WI38 (cell line): ENCODE results near the gene PCA3.
"Not testable (repeated sequence)": the region's sequence is repeated elsewhere in the genome, so short reads cannot be mapped to it uniquely, and the experiment has no call there.

Experiments used
- H3K4me3 ChIP-seq: 2 replicates; pipeline ENCODE4 v1.5.1; 2011; ENCODE audit warnings: low read depth, mild to moderate bottlenecking, control low read depth, low read length
- CTCF ChIP-seq: IDR thresholded peaks from 2 replicates; pipeline ENCODE4 v1.5.1; 2012; ENCODE audit warnings: low read depth, mild to moderate bottlenecking, control low read depth, low read length

PCA3 gene

DNA sequence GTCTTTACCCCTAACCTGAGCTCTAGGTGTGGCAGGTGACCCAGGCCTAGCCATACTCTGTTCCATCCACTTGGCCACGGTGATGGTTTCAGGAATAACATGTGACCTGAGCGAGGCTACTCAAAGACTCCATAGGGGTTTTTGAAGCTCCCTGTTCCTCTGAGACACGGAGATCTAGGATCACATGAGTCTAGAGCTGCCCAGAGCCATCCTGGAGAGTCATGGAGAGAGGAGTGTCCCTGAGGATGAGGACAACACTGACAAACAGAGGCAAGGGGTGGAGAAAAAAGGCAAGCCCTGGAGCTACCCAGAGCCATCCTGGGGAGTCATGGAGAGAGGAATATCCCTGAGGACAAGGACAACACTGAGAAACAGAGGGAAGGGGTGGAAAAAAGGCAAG is 29.5 kb upstream of the PCA3 start:
- H3K4me3 ChIP-seq = no peak overlapping the region
- no peak for TF ChIP-seq CTCF

DNA sequence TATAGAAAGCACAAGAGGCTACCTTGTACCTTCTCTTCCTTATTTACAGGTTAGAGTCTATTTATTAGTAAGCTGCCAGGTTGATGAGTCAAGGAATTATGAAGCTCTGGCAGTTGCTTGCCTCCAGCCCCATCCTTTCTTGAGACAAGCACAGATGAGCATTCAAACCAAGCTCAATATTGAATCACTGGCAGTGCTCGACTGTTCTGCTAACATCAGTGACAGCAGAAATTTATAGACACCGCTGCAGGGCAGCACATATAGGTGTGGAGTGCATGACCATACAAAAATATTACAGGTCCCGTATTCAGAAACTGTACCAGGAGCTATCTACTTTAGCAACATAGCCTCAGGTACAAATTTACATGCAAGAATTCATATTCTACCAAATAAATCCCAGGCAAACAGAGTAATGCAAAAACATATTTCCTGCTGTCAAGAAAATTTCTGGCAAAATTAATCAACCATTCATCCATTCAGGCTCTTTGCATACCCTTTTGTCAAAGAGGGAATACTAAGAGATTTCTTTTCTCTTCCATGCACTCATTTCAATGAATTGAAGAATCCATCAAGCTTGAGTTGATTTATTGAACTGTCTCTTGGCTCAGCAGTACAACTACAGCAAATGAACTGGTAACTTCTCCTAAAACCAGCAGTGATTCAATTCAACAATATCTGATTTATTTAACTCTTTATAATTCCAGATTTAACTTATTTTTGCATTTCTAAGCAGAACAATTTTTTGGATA is 26.9 kb upstream of the PCA3 start:
- no peak overlapping the region for H3K4me3 ChIP-seq
- TF ChIP-seq CTCF = no peak

DNA sequence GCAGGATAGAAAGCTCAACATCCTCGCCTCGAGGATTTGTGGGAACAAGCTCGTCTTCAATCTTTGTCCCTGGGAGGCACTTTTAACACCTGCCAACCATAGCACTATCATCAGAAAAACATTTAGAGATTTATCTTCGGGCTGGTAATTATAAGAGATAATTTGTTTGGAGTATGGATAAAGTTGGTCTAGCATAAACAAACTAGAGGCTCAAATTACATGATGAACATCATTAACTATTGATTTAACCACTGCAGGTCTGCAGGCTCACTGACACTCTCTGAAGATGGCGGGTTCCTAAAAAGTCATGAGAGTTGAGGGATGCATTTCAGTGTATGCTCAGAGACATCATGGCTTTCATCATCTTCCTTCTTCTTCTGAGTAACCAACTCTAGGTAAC is 25.8 kb upstream of the PCA3 start:
- no peak for TF ChIP-seq CTCF
- H3K4me3 ChIP-seq = no peak overlapping the region

- no peak for TF ChIP-seq CTCF
- no peak overlapping the region for H3K4me3 ChIP-seq
Observed at GRCh38 chr9:76741524-76741923, 22.7 kb upstream of the PCA3 start.

- not testable (repeated sequence) for H3K4me3 ChIP-seq
Observed at GRCh38 chr9:76742890-76743289, 21.3 kb upstream of the PCA3 start.

DNA sequence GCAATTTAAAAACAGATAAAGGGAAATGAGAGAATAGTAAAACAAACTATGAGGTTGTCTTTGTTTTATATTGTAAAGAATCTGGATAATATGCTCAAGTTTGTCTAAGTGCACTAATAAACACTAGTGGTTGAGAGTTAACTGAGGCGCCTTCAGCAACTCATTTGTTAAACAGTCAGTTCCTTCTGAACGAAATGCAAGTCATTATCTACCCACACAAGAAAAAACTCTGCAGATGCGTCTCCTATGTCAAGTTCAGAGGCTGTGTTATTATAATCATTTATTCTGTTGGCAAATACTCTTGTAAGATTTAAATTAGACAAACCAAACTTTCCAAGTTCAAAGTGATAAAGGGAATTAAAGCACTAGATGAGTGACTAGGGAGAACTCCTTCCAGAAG is 20.3 kb upstream of the PCA3 start:
- H3K4me3 ChIP-seq = no peak overlapping the region

DNA sequence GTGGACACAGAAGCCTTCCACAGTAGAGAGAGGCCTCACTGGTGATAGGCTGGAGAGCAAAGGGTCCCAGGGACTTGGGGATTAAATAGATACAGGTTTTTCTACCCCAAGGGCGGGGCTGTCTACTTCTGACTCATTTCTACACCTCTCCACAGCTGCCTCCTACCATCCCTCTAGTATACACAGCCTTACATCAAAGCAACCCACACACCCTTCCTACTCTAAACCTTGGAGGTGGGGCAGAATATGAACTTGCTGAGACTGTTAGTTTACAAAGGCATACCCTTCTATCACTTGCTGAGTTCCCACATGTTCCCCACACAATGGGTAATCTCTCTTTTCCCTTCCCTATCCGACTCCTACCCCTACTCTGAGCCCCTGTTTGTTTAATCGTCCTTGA is 19.9 kb upstream of the PCA3 start:
- no peak for TF ChIP-seq CTCF
- no peak overlapping the region for H3K4me3 ChIP-seq

More for the DNA sequence above, 20.3 kb upstream of the PCA3 start:
- no peak for TF ChIP-seq CTCF

- no peak for TF ChIP-seq CTCF
- no peak overlapping the region for H3K4me3 ChIP-seq
Observed at GRCh38 chr9:76751001-76751400, 13.2 kb upstream of the PCA3 start.
